Smooth muscle cell (in vitro differentiated cells): ENCODE data around the gene WWOX. TPM values are rescaled to one million over a fixed set of nuclear protein-coding genes. Genes with fewer than 3 reads are reported as not detected.

Source experiments
- DNase-seq: peaks from one replicate; lab custom pipeline; 2025; ENCODE audit not compliant: unreplicated experiment; lab: John Stamatoyannopoulos, UW
- H2AFZ ChIP-seq: fragments of 200-600 bp; sonication (generic); 2 replicates; pipeline ENCODE4 v1.6.0; 2016; ENCODE audit warnings: antibody characterized with exemption, low read depth, mild to moderate bottlenecking
- H3F3A ChIP-seq: fragments of 200-600 bp; sonication (generic); 2 replicates; pipeline ENCODE4 v1.6.0; 2017; ENCODE audit warnings: antibody characterized with exemption, low read depth
- H3K27ac ChIP-seq: fragments of 200-600 bp; sonication (generic); 2 replicates; pipeline ENCODE4 v1.5.1; 2016; ENCODE audit warnings: low read depth, mild to moderate bottlenecking
- H3K27me3 ChIP-seq: fragments of 200-600 bp; sonication (generic); 2 replicates; pipeline ENCODE4 v1.6.1; 2016; ENCODE audit warnings: low read depth, mild to moderate bottlenecking
- H3K36me3 ChIP-seq: fragments of 200-600 bp; sonication (generic); 2 replicates; pipeline ENCODE4 v1.5.1; 2016; ENCODE audit warnings: low read depth
- H3K4me1 ChIP-seq: fragments of 200-600 bp; sonication (generic); 2 replicates; pipeline ENCODE4 v1.5.1; 2016; ENCODE audit warnings: low read depth
- H3K4me2 ChIP-seq: fragments of 200-600 bp; sonication (generic); 2 replicates; pipeline ENCODE4 v1.6.0; 2016; ENCODE audit warnings: mild to moderate bottlenecking
- H3K4me3 ChIP-seq: fragments of 200-600 bp; sonication (generic); 2 replicates; pipeline ENCODE4 v1.5.1; 2016; ENCODE audit warnings: mild to moderate bottlenecking
- H3K79me2 ChIP-seq: fragments of 200-600 bp; sonication (generic); 2 replicates; pipeline ENCODE4 v1.6.0; 2016; ENCODE audit warnings: low read depth, mild to moderate bottlenecking
- H3K9ac ChIP-seq: fragments of 200-600 bp; sonication (generic); 2 replicates; pipeline ENCODE4 v1.6.0; 2016; ENCODE audit warnings: low read depth
- H3K9me3 ChIP-seq: fragments of 200-600 bp; sonication (generic); replicated peaks from 2 replicates; pipeline ENCODE4 v1.5.1; 2016; ENCODE audit warnings: low read depth
- H4K20me1 ChIP-seq: fragments of 200-600 bp; sonication (generic); 2 replicates; pipeline ENCODE4 v1.6.0; 2016; ENCODE audit warnings: low read depth
- CTCF ChIP-seq: fragments of 200-600 bp; sonication (generic); IDR thresholded peaks from 2 replicates; pipeline ENCODE4 v1.5.1; 2017; ENCODE audit warnings: borderline replicate concordance, mild to moderate bottlenecking, antibody characterized with exemption; ENCODE audit not compliant: insufficient read depth, poor library complexity, severe bottlenecking
- WGBS: methylation state at CpG from one replicate; pipeline ENCODE4 v1.1.7; 2016; ENCODE audit warnings: low lambda C conversion rate; 5-methylcytosine and 5-hydroxymethylcytosine counted together
- polyA plus RNA-seq: library from polyadenylated mRNA; unstranded; fragments of >200 nt; fragmentation: Nextera tagmentation; extraction: Ambion mirVana; gene quantifications from 2 replicates; pipeline ENCODE4 v1.2.1, GENCODE V29; 2016
- total RNA-seq: library from RNA; depleted of rRNA; stranded (reverse); fragments of >200 nt; gene quantifications from 2 replicates; pipeline ENCODE4 v1.2.3, GENCODE V29; 2014

Gene WWOX
- total and polyA plus RNA-seq, 2 experiments from 2014 or later, result 7.5 to 14.0 TPM

GRCh38 chr16:79210607-79211006 is 1111.2 kb downstream of the WWOX start:
- no peak overlapping the region for H2AFZ ChIP-seq
- TF ChIP-seq CTCF, result no peak
- H3F3A ChIP-seq, result no peaks in the 10 kb centered on the region
- H4K20me1 ChIP-seq, result no peaks in the 10 kb centered on the region
- H3K4me1 ChIP-seq, result peaks cover 12% of the 10 kb centered on the region
- H3K4me2 ChIP-seq, result no peak overlapping the region
- H3K4me3 ChIP-seq, result no peak overlapping the region
- H3K9me3 ChIP-seq, result no peaks in the 10 kb centered on the region
- H3K79me2 ChIP-seq, result no peaks in the 10 kb centered on the region
- H3K9ac ChIP-seq, result no peak overlapping the region
- peaks cover 12% of the 10 kb centered on the region for H3K27me3 ChIP-seq
- no peaks in the 10 kb centered on the region for H3K36me3 ChIP-seq
- H3K27ac ChIP-seq, result no peak overlapping the region
- WGBS, result 62% methylated on average over 4 of the region's 4 CpGs
- no peak for DNase-seq

- no peaks in the 10 kb centered on the region for H3F3A ChIP-seq
- peaks cover 12% of the 10 kb centered on the region for H3K27me3 ChIP-seq
- H4K20me1 ChIP-seq, result no peaks in the 10 kb centered on the region
- no peak overlapping the region for H3K27ac ChIP-seq
- no peaks in the 10 kb centered on the region for H3K9me3 ChIP-seq
- no peaks in the 10 kb centered on the region for H3K36me3 ChIP-seq
- no peak overlapping the region for H3K4me2 ChIP-seq
- H3K4me1 ChIP-seq, result peaks cover 12% of the 10 kb centered on the region
- no peak overlapping the region for H2AFZ ChIP-seq
- 95% methylated on average over 13 of the region's 13 CpGs for WGBS
- H3K79me2 ChIP-seq, result no peaks in the 10 kb centered on the region
- H3K4me3 ChIP-seq, result no peak overlapping the region
- H3K9ac ChIP-seq, result no peak overlapping the region
- no peak for TF ChIP-seq CTCF
- DNase-seq, result no peak
These were observed 1112.1 kb downstream of the WWOX start for GRCh38 chr16:79211586-79211985.

- Histone ChIP-seq H3K27me3 (peaks cover 12% of the 10 kb centered on the region), H3K36me3 (no peaks in the 10 kb centered on the region), H2AFZ (no peak overlapping the region), H3K4me2 (no peak overlapping the region), H4K20me1 (no peaks in the 10 kb centered on the region), H3K9ac (no peak overlapping the region), H3K79me2 (no peaks in the 10 kb centered on the region), H3K4me1 (peaks cover 12% of the 10 kb centered on the region), H3F3A (no peaks in the 10 kb centered on the region), H3K27ac (no peak overlapping the region), H3K4me3 (no peak overlapping the region), H3K9me3 (no peaks in the 10 kb centered on the region)
- no peak for TF ChIP-seq CTCF
- DNase-seq, result no peak
- 77% methylated on average over 10 of the region's 10 CpGs for WGBS
These were observed 1112.8 kb downstream of the WWOX start for GRCh38 chr16:79212114-79212791.

- H3K79me2 ChIP-seq, result no peaks in the 10 kb centered on the region
- H4K20me1 ChIP-seq, result no peaks in the 10 kb centered on the region
- no peak overlapping the region for H3K27ac ChIP-seq
- no peaks in the 10 kb centered on the region for H3K36me3 ChIP-seq
- H3K4me2 ChIP-seq, result no peak overlapping the region
- H3K4me3 ChIP-seq, result no peak overlapping the region
- no peaks in the 10 kb centered on the region for H3F3A ChIP-seq
- peaks cover 9% of the 10 kb centered on the region for H3K27me3 ChIP-seq
- WGBS, result 87% methylated on average over 3 of the region's 3 CpGs
- H3K9ac ChIP-seq, result no peak overlapping the region
- H3K9me3 ChIP-seq, result no peaks in the 10 kb centered on the region
- H3K4me1 ChIP-seq, result peaks cover 12% of the 10 kb centered on the region
- TF ChIP-seq CTCF, result no peak
- no peak overlapping the region for H2AFZ ChIP-seq
- DNase-seq, result no peak
These were observed 1113.8 kb downstream of the WWOX start for GRCh38 chr16:79213214-79213613.
